ENCODE data around the gene GPR183.

DNA sequence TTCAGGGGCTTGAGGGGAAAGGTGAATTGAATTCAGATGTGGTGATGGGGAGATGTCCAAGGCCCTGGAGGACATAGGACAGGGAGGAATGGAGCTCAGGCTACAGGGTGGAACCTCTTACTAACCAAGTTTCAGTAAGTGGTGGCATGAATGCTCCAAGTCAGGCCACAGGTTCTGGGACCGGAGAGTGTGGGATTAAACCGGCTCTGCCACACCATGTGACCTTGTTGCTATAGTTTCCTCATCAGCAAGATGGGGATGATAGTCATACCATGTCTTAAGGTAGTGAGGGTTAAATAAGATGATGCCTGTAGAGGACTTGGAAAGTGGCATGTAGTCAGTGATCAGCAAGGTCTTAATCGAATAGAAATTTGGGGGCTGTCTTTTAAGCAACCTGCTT lies 16.3 kb downstream of the GPR183 start:
- TF ChIP-seq POLR2A (IDR thresholded peaks at IDR 0.05) = no peak
- TF ChIP-seq, protein P1, sequence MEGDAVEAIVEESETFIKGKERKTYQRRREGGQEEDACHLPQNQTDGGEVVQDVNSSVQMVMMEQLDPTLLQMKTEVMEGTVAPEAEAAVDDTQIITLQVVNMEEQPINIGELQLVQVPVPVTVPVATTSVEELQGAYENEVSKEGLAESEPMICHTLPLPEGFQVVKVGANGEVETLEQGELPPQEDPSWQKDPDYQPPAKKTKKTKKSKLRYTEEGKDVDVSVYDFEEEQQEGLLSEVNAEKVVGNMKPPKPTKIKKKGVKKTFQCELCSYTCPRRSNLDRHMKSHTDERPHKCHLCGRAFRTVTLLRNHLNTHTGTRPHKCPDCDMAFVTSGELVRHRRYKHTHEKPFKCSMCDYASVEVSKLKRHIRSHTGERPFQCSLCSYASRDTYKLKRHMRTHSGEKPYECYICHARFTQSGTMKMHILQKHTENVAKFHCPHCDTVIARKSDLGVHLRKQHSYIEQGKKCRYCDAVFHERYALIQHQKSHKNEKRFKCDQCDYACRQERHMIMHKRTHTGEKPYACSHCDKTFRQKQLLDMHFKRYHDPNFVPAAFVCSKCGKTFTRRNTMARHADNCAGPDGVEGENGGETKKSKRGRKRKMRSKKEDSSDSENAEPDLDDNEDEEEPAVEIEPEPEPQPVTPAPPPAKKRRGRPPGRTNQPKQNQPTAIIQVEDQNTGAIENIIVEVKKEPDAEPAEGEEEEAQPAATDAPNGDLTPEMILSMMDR (IDR thresholded peaks at IDR 0.05) = no peak
